Endothelial cell of umbilical vein (primary cell): Measurements from ENCODE around the gene DYRK1A.

Experiments used
- CTCF ChIP-seq, 2 donors: IDR thresholded peaks; 1 replicate in 1 of 2; 2 replicates in 1 of 2; pipeline ENCODE4 v1.5.1; 2011; ENCODE audit warnings: low read length in 2 of 2, mild to moderate bottlenecking in 2 of 2, moderate library complexity in 2 of 2, control low read depth in 1 of 2, inconsistent platforms in 1 of 2, low read depth in 1 of 2; ENCODE audit not compliant: insufficient read depth in 1 of 2; ENCODE audit errors: extremely low read depth in 1 of 2
- EZH2 ChIP-seq: IDR thresholded peaks from 2 replicates; pipeline ENCODE4 v1.6.1; 2012; ENCODE audit warnings: borderline replicate concordance, low read depth, mild to moderate bottlenecking, moderate library complexity, low read length, inconsistent platforms; ENCODE audit not compliant: severe bottlenecking
- MAX ChIP-seq: IDR thresholded peaks from 2 replicates; pipeline ENCODE4 v1.6.1; 2011; ENCODE audit not compliant: insufficient read depth, insufficient read length
- POLR2A ChIP-seq: IDR thresholded peaks from 2 replicates; pipeline ENCODE4 v1.6.1; 2012; ENCODE audit warnings: low read depth, mild to moderate bottlenecking, control low read depth, low read length

GRCh38 chr21:37467082-37467481 lies 100.5 kb downstream of the DYRK1A start:
- TF ChIP-seq CTCF (IDR thresholded peaks at IDR 0.05; ENCODE audit: extremely low read depth in 1 of 2, insufficient read depth in 1 of 2, low read depth in 1 of 2, low read length in 2 of 2) (no peak), EZH2 (no peak), POLR2A (no peak), MAX (no peak)
